Esophagus muscularis mucosa (tissue), 4 donors: Measurements from ENCODE around the gene DISC1.

Experiments
- EP300 ChIP-seq: sonication (generic); formaldehyde crosslinking; IDR thresholded peaks from one replicate; pipeline ENCODE4 v1.6.1; 2017; ENCODE audit warnings: antibody characterized with exemption
- POLR2A ChIP-seq: fragments of 450-650 bp; IDR thresholded peaks from one replicate; pipeline ENCODE4 v1.6.1; 2017; ENCODE audit warnings: antibody characterized with exemption, moderate library complexity, mild to moderate bottlenecking, low read depth
- POLR2AphosphoS5 ChIP-seq, 2 donors: sonication (generic); formaldehyde crosslinking; IDR thresholded peaks; one replicate each; pipeline ENCODE4 v1.6.1; 2017; ENCODE audit warnings: antibody characterized with exemption in 2 of 2
- TF ChIP-seq, protein P1 (sequence below), 3 experiments: fragments of 200-600 bp in 2 of 3; fragments of 450-650 bp in 1 of 3; sonication (generic) in 2 of 3; IDR thresholded peaks; one replicate each; pipeline ENCODE4 v1.5.1; 2017 to 2019; ENCODE audit warnings: antibody characterized with exemption in 3 of 3, mild to moderate bottlenecking in 2 of 3, moderate library complexity in 1 of 3

DNA sequence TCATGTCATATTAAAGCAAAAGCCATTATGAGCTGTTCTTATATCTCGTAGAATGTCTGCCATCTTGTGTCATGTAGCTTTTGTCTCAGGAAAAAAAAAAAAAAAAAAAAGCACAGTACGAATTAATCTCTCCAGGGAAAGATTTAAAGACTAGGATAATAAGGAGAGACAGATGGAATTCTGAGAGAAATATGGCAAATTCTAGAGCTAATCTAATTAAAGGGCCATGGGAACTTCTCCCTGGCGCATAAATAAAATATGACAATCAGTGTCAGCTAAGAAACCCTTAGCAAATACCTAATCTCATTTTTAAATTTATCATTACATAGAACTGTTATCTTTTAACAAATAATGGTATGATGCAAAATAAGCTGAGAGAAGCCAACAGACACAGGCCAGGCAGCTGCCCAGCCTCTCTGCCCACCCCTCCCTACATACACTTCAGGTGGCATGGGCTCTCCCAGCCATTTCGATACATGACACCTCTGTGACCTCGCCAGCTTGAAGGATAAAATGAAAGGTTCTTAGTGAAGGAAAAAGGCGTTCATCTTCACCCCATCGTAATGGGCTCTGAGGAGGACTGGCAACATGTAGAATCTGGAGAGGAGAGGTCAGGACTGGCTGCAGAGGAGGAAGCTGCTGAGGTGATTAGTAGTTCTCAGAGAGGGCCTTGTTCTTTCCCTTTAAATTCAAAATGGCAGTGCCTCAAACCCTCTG lies 39.8 kb downstream of the DISC1 start:
- TF ChIP-seq, protein P1, sequence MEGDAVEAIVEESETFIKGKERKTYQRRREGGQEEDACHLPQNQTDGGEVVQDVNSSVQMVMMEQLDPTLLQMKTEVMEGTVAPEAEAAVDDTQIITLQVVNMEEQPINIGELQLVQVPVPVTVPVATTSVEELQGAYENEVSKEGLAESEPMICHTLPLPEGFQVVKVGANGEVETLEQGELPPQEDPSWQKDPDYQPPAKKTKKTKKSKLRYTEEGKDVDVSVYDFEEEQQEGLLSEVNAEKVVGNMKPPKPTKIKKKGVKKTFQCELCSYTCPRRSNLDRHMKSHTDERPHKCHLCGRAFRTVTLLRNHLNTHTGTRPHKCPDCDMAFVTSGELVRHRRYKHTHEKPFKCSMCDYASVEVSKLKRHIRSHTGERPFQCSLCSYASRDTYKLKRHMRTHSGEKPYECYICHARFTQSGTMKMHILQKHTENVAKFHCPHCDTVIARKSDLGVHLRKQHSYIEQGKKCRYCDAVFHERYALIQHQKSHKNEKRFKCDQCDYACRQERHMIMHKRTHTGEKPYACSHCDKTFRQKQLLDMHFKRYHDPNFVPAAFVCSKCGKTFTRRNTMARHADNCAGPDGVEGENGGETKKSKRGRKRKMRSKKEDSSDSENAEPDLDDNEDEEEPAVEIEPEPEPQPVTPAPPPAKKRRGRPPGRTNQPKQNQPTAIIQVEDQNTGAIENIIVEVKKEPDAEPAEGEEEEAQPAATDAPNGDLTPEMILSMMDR (IDR thresholded peaks at IDR 0.05) = no peak
- TF ChIP-seq EP300 (no peak), POLR2A (no peak), POLR2AphosphoS5 (IDR thresholded peaks at IDR 0.05) (no peak)
